Testis (tissue), 3 donors: ENCODE results near the gene SAMHD1. TPM values are rescaled to one million over a fixed set of nuclear protein-coding genes. Genes with fewer than 3 reads are reported as not detected.

ENCODE experiments used
- DNase-seq: peaks from one replicate; pipeline ENCODE4 v3.0.0-alpha.2; 2019
- H3K27ac ChIP-seq, 2 donors: fragments of 200-600 bp; sonication (generic); one replicate each; pipeline ENCODE4 v1.5.1; 2019
- H3K27me3 ChIP-seq: fragments of 200-600 bp; sonication (generic); one replicate; pipeline ENCODE4 v1.5.1; 2019
- H3K36me3 ChIP-seq: fragments of 200-600 bp; sonication (generic); one replicate; pipeline ENCODE4 v1.5.1; 2017; ENCODE audit warnings: low read depth; ENCODE audit errors: missing control alignments
- H3K4me1 ChIP-seq: fragments of 200-600 bp; sonication (generic); one replicate; pipeline ENCODE4 v1.5.1; 2019
- H3K4me3 ChIP-seq, 2 donors: fragments of 200-600 bp; sonication (generic); one replicate each; pipeline ENCODE4 v1.5.1; 2017 to 2019
- H3K9me3 ChIP-seq: fragments of 200-600 bp; sonication (generic); one replicate; pipeline ENCODE4 v1.5.1; 2017
- POLR2A ChIP-seq: fragments of 450-650 bp; IDR thresholded peaks from one replicate; pipeline ENCODE4 v1.6.1; 2017; ENCODE audit warnings: antibody characterized with exemption, mild to moderate bottlenecking, moderate library complexity
- WGBS, 2 donors: methylation state at CpG; one replicate each; pipeline ENCODE4 v1.1.5; 2018; 5-methylcytosine and 5-hydroxymethylcytosine counted together
- intact Hi-C: fragments of 100-400 bp; cut with DNase I; formaldehyde crosslinking; loops from one replicate; pipeline ENCODE4 v1.15.1; 2023; ENCODE audit warnings: low total_unique reads
- polyA plus RNA-seq: library from polyadenylated mRNA; stranded (reverse); fragments of 350-450 nt; fragmentation: Illumina TruSeq; extraction: RNeasy Lipid Tissue Mini Kit (QIAGEN cat#74804); gene quantifications from one replicate; pipeline ENCODE4 v1.2.3, GENCODE V29; 2014; ENCODE audit warnings: low read depth, low replicate concordance; ENCODE audit not compliant: insufficient read depth
- total RNA-seq, 2 donors: library from RNA; depleted of rRNA; stranded (reverse); fragments of >200 nt; gene quantifications; one replicate each; pipeline ENCODE4 v1.2.3, GENCODE V29; 2016
- TF ChIP-seq, protein P1 (sequence below), 3 experiments: fragments of 450-650 bp in 2 of 3; fragments of 200-600 bp in 1 of 3; sonication (generic) in 1 of 3; IDR thresholded peaks; one replicate each; pipeline ENCODE4 v1.5.1; 2016 to 2019; ENCODE audit warnings: antibody characterized with exemption in 3 of 3, mild to moderate bottlenecking in 2 of 3, moderate library complexity in 1 of 3

The SAMHD1 gene
- total and polyA plus RNA-seq, 3 donors from 2014 or later = 38.7 to 79.0 (median 61.9) TPM

DNA sequence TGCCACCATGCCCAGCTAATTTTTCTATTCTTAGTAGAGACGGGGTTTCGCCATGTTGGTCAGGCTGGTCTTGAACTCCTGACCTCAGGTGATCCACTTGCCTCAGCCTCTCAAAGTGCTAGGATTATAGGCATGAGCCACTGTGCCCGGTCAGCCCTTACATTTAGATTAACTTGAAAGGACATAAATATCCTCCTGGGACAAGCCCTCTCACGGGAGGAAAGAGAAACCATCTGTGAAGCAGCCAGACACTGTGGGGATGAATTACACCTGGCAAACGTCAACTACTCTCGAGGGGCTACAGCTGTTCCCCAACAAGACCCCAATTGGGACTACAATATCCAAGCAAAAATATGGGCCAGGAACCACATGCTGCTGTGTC lies 32.7 kb upstream of the SAMHD1 start:
- no peak overlapping the region for H3K4me3 ChIP-seq
- no peaks in the 10 kb centered on the region for H3K4me1 ChIP-seq
- no peak for TF ChIP-seq POLR2A
- TF ChIP-seq, protein P1, sequence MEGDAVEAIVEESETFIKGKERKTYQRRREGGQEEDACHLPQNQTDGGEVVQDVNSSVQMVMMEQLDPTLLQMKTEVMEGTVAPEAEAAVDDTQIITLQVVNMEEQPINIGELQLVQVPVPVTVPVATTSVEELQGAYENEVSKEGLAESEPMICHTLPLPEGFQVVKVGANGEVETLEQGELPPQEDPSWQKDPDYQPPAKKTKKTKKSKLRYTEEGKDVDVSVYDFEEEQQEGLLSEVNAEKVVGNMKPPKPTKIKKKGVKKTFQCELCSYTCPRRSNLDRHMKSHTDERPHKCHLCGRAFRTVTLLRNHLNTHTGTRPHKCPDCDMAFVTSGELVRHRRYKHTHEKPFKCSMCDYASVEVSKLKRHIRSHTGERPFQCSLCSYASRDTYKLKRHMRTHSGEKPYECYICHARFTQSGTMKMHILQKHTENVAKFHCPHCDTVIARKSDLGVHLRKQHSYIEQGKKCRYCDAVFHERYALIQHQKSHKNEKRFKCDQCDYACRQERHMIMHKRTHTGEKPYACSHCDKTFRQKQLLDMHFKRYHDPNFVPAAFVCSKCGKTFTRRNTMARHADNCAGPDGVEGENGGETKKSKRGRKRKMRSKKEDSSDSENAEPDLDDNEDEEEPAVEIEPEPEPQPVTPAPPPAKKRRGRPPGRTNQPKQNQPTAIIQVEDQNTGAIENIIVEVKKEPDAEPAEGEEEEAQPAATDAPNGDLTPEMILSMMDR (IDR thresholded peaks at IDR 0.05) = no peak
- H3K27ac ChIP-seq = no peak overlapping the region
- H3K27me3 ChIP-seq = no peaks in the 10 kb centered on the region
- H3K9me3 ChIP-seq = no peaks in the 10 kb centered on the region
- no peaks in the 10 kb centered on the region for H3K36me3 ChIP-seq
- no peak for DNase-seq
- intact Hi-C loops = no loop called here
- 85% methylated on average over 6 of the region's 6 CpGs for WGBS, 2 donors

DNA sequence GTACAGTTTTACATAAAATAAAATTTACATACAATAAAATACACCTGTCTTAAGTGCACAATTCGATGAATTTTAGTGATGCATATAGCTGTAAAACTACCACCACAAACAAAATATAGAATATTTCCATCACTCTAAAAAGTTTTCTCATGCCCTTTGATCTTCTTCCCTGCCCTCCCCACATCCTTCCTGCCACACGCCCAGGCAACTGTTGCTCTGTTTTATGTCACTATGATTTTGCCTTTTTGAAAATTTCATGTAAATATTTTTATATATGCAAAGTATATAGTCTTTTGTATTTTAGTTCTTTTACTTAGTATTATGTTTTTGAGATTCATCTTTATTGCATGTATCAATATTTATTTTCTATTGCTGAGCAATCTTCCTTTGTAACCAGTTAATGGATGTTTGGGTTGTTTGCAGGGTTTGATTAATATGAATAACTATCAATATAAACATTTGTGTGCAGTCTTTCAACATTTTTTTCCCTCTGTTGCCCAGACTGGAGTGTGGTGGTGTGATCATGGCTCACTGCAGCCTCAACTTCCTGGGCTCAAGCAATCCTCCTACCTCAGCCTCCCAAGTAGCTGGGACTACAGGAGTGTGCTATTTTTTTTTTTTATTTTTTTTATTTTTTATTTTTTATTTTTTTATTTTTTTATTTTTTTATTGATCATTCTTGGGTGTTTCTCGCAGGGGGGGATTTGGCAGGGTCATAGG lies 23.8 kb upstream of the SAMHD1 start:
- TF ChIP-seq POLR2A = no peak
- TF ChIP-seq, protein P1 (IDR thresholded peaks at IDR 0.05) = no peak
- WGBS, 2 donors = 70 to 74% methylated on average over 3 of the region's 3 CpGs

DNA sequence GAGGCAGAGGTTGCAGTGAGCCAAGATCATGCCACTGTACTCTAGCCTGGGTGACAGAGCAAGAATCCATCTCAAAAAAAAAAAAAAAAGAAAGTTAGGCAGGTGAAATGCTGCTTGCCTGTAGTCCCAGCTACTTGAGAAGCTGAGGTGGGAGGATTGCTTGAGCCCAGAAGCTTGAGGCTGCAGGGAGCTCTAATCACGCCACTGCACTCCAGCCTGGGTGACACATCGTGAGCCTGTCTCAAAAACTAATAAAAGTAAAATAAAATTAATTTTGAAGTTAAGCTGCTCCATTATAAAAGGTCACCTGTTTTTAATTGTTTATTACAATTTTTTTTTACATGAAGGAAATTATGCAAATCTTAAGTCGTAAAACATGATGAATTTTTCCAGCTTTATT lies 23.2 kb upstream of the SAMHD1 start:
- DNase-seq = no peak
- H3K4me3 ChIP-seq = no peak overlapping the region
- H3K27ac ChIP-seq = no peak overlapping the region
- H3K36me3 ChIP-seq = no peaks in the 10 kb centered on the region
- no peaks in the 10 kb centered on the region for H3K9me3 ChIP-seq
- no peaks in the 10 kb centered on the region for H3K4me1 ChIP-seq
- no peak for TF ChIP-seq POLR2A
- TF ChIP-seq, protein P1 (IDR thresholded peaks at IDR 0.05) = no peak
- 85 to 95% methylated on average over 3 of the region's 3 CpGs for WGBS, 2 donors
- no peaks in the 10 kb centered on the region for H3K27me3 ChIP-seq
- intact Hi-C loops = no loop called here

More for the DNA sequence above, 23.8 kb upstream of the SAMHD1 start:
- Histone ChIP-seq H3K27ac (no peak overlapping the region), H3K27me3 (no peaks in the 10 kb centered on the region), H3K36me3 (no peaks in the 10 kb centered on the region), H3K4me1 (no peaks in the 10 kb centered on the region), H3K9me3 (no peaks in the 10 kb centered on the region), H3K4me3 (no peak overlapping the region)
- DNase-seq = no peak
- intact Hi-C loops = no loop called here

DNA sequence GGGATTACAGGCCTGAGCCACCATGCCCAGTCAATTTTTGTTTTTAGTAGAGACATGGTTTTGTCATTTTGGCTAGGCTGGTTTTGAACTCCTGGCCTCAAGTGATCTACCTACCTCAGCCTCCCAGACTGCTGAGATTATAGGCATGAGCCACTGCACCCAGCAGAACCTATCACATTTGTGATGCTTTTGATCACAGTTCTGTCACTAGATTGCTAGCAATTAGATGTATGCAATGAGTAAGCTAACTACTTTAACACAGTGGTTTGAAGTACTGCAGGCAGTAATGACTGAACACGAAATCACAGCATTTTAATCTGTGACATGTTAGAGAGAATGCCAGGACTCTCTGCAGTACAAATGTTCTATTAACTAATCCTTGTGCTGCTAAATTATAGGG lies 19.6 kb upstream of the SAMHD1 start:
- DNase-seq = no peak
- WGBS, 2 donors = 75 to 78% methylated on average over 1 of the region's 1 CpG
- Histone ChIP-seq H3K4me3 (no peak overlapping the region), H3K36me3 (no peaks in the 10 kb centered on the region), H3K27ac (no peak overlapping the region), H3K27me3 (no peaks in the 10 kb centered on the region), H3K4me1 (no peaks in the 10 kb centered on the region), H3K9me3 (no peaks in the 10 kb centered on the region)
- no peak for TF ChIP-seq POLR2A
- TF ChIP-seq, protein P1 (IDR thresholded peaks at IDR 0.05) = no peak
- intact Hi-C loops = no loop called here
